BJ (cell line): Measurements from ENCODE around the gene PIK3C2B. TPM values are rescaled to one million over a fixed set of nuclear protein-coding genes. Genes with fewer than 3 reads are reported as not detected.

ENCODE experiments used
- CTCF ChIA-PET: fragments of 350-600 bp; formaldehyde crosslinking; extraction: SDS; loops from one replicate; lab custom pipeline; 2021; ENCODE audit warnings: antibody characterized with exemption, inconsistent platforms; lab: Yijun Ruan, JAX
- POLR2A ChIA-PET: fragments of 300-600 bp; sonication (Branson Sonifier 250); formaldehyde crosslinking; extraction: SDS; loops from one replicate; lab custom pipeline; 2021; ENCODE audit warnings: antibody characterized with exemption; lab: Charles Lee
- DNase-seq: peaks from one replicate; pipeline ENCODE4 v3.0.0-alpha.2; 2011; ENCODE audit warnings: low read depth
- H3K27me3 ChIP-seq: 2 replicates; pipeline ENCODE4 v1.6.0; 2011; ENCODE audit warnings: low read length; ENCODE audit not compliant: control insufficient read depth, insufficient read depth
- H3K36me3 ChIP-seq: 2 replicates; pipeline ENCODE4 v1.5.1; 2011; ENCODE audit warnings: low read length; ENCODE audit not compliant: control insufficient read depth, insufficient read depth
- H3K4me3 ChIP-seq: 2 replicates; pipeline ENCODE4 v1.5.1; 2011; ENCODE audit warnings: low read depth, mild to moderate bottlenecking, control low read depth, low read length
- CTCF ChIP-seq: IDR thresholded peaks from 2 replicates; pipeline ENCODE4 v1.5.1; 2011; ENCODE audit warnings: low read depth, mild to moderate bottlenecking, control low read depth, inconsistent platforms, low read length, moderate library complexity; ENCODE audit not compliant: insufficient read depth
- polyA plus RNA-seq: library from polyadenylated mRNA; depleted of rRNA; stranded (reverse); fragments of >200 nt; gene quantifications from 2 replicates; pipeline ENCODE4 v1.2.3, GENCODE V29; 2011

PIK3C2B gene
- polyA plus RNA-seq, 1 experiment: 7.9 TPM

GRCh38 chr1:204453141-204453772, 41.3 kb downstream of the PIK3C2B start:
- no peaks in the 10 kb centered on the region; the same call in none of the 2 replicates for H3K36me3 ChIP-seq
- no peak for TF ChIP-seq CTCF
- DNase-seq: no peak
- H3K4me3 ChIP-seq: no peak overlapping the region
- POLR2A ChIA-PET: interaction anchor here (0.7 kb wide), 1 partner anchor 13 kb away, joined by 4 read pairs; no protein-coding TSS in a partner anchor
- H3K27me3 ChIP-seq: no peaks in the 10 kb centered on the region; the same call in 1 of the 2 replicates
- CTCF ChIA-PET: interaction anchor here (1.3 kb wide), 1 partner anchor 22 kb away, joined by 3 read pairs; no protein-coding TSS in a partner anchor

- H3K27me3 ChIP-seq: no peaks in the 10 kb centered on the region; the same call in 1 of the 2 replicates
- ChIA-PET POLR2A (no interaction called here), CTCF (interaction anchor here (1.0 to 11.4 kb wide), 3 partner anchors 42 to 355 kb away, joined by 3 to 194 read pairs (median 78); partner anchors contain the start of gene PIK3C2B)
- no peaks in the 10 kb centered on the region; the same call in none of the 2 replicates for H3K36me3 ChIP-seq
- DNase-seq: no peak
- no peak overlapping the region for H3K4me3 ChIP-seq
- no peak for TF ChIP-seq CTCF
These were observed 43.1 kb downstream of the PIK3C2B start for GRCh38 chr1:204451352-204452124.

GRCh38 chr1:204450461-204451257, 43.9 kb downstream of the PIK3C2B start:
- H3K27me3 ChIP-seq: no peaks in the 10 kb centered on the region
- no peak overlapping the region for H3K4me3 ChIP-seq
- no peak for DNase-seq
- TF ChIP-seq CTCF: no peak
- H3K36me3 ChIP-seq: no peaks in the 10 kb centered on the region; the same call in none of the 2 replicates
- ChIA-PET CTCF (interaction anchor here (1.0 to 11.4 kb wide), 4 partner anchors 43 to 356 kb away, joined by 3 to 194 read pairs (median 40); partner anchors contain the start of gene PIK3C2B), POLR2A (no interaction called here)

- Histone ChIP-seq H3K27me3 (no peaks in the 10 kb centered on the region), H3K4me3 (no peak overlapping the region), H3K36me3 (no peaks in the 10 kb centered on the region; the same call in none of the 2 replicates)
- ChIA-PET CTCF (interaction anchor here (1.2 to 11.4 kb wide), 4 partner anchors 12 to 53 kb away, joined by 3 to 194 read pairs (median 56); partner anchors contain the start of gene PIK3C2B), POLR2A (no interaction called here)
- no peak for TF ChIP-seq CTCF
- DNase-seq: no peak
These were observed 44.8 kb downstream of the PIK3C2B start for GRCh38 chr1:204449678-204450280.
